Dedifferentiated amniotic fluid mesenchymal stem cell (primary cell): ENCODE results near the gene COX4I2.
"Not testable (repeated sequence)": the region's sequence is repeated elsewhere in the genome, so short reads cannot be mapped to it uniquely, and the experiment has no call there.

ENCODE experiments used
- DNase-seq: peaks from one replicate; pipeline ENCODE4 v3.0.0-alpha.2; 2016; ENCODE audit errors: extremely low spot score

Gene COX4I2

DNA sequence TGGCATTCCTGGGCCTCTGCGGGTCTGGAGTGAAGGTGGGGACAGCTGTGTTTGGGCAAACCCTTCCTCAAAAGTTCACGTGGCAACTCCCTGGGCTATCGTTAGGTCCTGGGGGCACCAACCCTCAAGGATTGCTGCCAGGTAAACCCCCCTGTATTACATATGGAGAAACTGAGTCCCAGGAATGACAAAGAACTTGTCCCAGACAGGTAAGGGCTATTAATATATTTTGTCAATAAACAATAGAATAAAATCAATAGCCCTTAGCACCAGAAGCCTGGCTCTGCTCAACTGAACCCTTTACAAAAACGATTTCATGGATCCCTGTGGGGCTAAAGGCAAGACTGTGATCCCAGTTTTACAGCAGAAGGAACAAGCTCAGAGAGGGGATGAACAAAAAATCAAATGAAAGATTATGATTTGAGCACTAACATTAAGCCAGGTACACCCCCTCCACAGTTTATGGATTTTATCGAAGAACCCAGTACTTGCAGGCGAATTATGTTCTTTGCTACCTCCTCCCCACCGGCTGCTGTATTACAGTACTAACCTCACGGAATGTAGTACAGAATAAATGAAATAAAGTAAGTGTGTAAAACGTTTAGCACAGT, 30.0 kb upstream of the COX4I2 start:
- no peak for DNase-seq

DNA sequence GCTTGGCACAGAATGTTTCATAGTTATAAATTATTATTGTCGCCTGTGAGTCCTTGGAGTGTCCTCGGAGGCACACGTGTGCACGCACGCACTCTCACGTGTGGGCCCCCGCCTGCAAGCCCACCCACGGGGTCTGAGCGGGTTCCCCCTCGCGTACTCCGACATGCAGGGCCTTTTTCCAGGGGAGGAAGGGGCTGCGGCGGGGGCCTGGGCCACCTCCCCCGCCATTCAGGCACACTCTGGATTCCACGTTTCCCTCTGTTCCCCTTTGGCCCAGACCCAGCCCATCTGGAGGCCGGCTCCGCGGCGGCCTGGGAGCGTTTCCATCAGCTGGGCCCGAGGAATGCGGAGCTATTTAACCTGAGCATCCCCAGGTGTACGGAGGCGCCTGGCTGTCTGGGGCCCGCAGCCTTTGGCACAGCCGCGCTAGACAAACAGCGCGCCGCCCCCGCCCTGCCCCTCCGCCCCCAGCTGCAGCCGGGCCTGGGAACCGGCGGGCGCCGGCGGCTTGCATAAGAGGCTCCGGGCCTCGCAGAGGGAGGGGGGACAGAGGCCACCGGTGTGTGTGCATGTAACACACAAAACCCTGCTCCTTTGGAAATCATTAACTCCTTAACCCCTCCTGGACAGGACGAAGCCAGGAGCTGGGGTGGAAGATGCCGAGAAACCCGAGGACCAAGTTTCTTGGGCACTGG, 29.3 kb upstream of the COX4I2 start:
- no peak for DNase-seq

DNA sequence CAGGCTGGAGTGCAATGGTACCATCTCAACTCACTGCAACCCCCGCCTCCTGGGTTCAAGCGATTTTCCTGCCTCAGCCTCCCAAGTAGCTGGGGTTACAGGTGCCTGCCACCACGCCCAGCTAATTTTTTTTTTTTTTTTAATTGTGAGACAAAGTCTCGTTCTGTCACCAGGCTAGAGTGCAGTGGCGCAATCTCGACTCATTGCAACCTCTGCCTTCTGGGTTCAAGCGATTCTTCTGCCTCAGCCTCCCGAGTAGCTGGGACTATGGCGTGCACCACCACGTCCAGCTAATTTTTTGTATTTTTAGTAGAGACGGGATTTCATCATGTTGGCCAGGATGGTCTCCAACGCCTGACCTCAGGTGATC, 25.5 kb upstream of the COX4I2 start:
- not testable (repeated sequence) for DNase-seq

DNA sequence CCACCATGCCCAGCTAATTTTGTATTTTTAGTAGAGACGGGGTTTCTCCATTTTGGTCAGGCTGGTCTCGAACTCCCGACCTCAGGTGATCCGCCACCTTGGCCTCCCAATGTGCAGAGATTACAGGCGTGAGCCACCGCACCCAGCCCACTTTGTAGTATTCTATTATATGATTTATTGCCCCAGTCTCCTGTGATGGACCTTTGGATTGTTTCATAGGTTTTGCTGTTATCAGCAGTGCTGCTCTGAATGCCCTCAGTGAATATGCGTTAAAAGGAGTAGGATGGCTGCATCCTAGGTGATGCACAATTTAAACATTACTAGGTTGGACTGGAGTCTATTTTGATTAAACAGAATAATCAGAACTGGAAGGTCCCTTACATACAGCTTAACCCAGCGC, 22.3 kb upstream of the COX4I2 start:
- DNase-seq = no peak

DNA sequence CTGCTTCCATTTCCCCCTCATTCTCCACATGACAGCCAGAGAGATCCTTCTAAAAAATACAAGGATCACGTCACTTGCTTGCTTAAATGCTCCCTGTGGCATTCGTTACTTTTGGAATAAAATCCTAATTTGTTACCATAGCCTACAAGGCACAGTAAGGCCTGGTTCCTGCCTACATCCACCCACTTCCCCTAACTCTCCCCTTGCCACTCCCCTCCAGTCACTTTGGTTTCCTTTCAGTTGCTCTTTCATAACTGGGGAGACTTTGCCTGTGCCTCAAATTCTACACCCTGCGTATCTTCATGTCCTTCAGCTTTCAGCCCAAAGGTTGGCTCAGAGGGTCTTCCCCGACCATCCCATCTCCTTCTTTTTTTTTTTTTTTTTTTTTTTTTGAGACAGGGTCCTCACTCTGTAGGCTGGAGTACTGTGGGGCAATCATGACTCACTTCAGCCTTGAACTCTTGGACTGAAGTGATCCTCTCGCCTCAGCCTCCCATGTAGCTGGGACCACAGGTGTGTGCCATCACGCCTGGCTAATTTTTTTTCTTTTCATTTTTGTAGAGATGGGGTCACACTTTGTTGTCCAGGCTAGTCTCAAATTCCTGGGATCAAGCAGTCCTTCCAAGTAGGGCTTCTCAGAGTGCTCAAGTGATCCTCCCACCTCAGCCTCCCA, 20.1 kb upstream of the COX4I2 start:
- no peak for DNase-seq

DNA sequence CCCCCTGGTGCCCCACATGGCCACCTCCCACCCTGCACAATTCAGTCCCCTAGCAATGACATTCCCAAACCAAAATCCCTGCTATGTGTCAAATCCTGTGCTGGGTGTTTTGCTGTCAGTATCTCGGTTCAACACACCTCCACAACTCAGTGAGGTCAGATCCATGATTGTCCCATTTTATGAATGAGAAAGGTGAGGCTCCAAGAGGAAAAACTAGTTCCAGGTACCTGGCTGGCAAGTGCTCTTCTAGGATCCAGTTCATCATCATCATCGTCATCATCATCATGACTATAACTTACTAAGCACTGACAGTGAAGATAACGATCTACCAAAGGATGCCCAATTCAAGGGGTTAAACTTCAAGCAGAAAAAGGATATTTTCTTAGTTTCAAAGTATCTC, 17.5 kb upstream of the COX4I2 start:
- DNase-seq = no peak

DNA sequence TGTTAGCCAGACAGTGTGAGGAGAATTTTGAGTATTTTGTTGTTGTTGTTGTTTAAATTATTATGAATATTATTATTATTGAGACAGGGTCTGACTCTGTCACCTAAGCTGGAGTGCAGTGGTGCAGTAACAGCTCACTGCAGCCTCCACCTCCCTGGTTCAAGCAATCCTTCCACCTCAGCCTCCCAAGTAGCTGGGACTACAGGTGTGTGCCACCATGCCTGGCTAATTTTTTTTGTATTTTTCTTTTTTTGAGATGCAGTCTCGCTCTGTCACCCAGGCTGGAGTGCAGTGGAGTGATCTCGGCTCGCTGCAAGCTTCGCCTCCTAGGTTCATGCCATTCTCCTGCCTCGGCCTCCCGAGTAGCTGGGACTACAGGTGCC, 14.6 kb upstream of the COX4I2 start:
- not testable (repeated sequence) for DNase-seq

DNA sequence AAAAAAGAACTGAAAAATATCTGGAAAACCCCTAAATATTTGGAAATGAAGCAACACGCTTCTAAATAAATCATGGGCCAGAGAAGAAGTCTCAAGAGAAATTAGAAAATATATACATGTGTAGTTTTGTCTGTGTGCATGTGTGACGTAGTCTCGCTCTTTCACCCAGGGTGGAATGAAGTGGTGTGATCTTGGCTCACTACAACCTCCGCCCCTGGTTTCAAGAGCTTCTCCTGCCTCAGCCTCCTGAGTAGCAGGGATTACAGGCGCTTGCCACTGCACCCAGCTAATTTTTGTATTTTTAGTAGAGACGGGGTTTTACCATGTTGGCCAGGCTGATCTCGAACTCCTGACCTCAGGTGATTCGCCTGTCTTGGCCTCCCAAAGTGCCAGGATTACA, 11.2 kb upstream of the COX4I2 start:
- not testable (repeated sequence) for DNase-seq

DNA sequence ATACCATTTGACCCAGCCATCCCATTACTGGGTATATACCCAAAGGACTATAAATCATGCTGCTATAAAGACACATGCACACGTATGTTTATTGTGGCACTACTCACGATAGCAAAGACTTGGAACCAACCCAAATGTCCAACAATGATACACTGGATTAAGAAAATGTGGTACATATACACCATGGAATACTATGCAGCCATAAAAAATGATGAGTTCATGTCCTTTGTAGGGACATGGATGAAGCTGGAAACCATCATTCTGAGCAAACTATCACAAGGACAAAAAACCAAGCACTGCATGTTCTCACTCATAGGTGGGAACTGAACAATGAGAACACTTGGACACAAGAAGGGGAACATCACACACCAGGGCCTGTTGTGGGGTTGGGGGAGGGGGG, 9.7 kb upstream of the COX4I2 start:
- DNase-seq = not testable (repeated sequence)

DNA sequence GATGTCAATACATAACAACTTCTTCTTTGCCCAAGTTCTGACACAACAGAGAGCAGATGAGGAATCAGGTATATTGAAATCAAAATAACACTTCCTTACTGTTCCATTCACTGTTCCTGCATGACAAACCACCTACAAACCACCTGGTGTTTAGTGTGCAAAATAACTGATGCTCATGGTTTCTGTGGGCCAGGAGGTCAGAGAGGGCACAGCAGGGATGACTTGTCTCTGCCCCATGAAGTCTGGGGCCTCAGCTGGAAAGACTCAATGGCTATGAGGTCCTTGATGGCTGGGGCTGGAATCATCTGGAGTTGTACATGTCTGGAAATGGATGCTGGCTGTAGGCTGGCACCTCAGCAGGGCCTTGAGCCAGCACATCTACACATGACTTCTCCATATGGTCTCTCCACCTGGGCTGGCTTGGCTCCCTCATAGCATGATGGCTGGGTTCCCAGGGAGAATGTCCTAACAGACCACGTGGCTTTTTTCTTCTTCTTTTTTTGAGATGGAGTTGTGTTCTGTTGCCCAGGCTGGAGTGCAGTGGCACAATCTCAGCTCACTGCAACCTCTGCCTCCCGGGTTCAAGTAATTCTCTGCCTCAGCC, 7.4 kb upstream of the COX4I2 start:
- DNase-seq = no peak

DNA sequence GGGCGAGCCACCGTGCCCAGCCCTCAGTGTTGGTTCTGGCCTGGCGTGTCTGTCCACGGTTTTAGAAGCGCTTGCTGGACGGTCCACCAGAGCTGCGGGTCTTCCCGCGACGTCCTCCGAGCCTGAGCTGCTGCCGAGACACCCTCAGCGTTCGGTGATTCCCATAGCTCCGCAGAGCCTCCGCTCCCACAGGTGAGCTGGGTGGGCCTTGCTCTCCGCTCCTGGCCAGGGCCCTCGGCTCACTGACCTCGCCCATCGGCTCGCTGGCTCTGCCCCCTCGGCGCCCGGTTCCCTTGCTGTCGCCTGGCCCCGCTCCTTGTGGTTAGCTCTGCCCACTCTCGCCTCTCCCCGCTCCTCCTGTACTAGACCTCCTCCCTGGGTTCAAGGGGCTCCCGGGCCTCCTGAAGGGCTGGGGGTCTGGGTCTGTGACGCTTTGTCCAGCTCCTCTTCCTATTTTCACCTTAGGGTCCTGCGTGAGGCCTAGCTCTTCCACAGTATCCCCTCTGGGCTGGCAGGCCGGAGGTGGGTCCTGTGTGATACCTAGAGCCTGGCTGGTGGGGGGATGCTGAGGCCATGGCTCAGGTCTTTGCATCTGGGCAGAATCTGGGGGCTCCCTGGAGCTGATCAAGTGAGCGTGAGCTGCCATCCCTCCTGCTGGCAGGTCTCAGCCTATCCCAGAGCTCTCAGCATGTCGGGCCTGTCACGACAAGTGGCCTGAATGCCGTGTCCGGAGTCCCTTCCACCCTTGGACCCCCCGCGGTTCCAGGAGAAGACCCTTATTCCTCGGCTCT, 5.0 kb upstream of the COX4I2 start:
- DNase-seq = no peak

DNA sequence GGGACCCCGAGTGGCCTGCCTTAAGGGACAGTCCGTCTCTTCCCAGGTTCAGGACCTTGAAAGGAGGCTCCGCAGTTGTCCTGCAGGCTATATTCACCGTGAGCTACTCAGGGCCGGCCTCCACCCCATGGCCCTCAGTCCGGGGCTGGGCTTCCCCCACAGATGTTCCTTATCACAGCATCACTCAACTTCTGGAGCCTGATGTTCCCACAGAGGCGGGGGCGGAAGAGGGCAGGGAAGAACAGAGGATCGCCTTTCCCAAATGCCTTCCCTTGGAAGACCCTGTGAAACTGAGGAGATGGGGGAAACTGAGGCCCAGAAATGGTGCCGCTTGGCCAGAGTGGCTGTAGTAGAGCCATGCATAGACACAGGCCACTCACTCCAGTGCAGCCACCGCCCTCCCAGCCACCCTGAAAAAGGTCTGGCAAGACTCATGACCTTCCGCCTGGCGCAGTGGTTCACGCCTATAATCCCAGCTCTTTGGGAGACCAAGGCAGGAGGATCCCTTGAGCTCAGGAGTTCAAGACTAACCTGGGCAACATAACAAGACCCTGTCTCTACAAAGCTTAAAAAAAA, 4.3 kb upstream of the COX4I2 start:
- DNase-seq = no peak

DNA sequence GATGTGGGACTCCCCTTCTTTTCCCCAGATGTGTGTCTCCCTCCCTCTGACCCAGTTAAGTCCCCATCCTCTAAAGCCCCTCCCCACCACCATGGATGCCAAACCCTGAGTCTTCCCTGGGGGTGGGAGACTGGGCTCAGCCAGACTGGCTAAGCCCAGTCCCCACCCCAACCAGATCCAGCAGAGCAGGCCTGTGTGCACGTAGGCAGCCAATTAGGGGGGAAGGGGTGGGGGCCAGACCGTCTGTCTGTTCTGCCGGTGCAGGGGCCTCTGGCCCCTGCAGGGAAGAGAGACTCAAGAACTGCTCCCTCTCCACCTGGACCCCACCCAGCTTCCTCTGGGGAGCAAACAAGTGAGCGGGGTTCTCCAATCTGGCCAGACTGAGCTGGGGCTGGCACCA, 605 bp downstream of the COX4I2 start:
- DNase-seq = no peak

DNA sequence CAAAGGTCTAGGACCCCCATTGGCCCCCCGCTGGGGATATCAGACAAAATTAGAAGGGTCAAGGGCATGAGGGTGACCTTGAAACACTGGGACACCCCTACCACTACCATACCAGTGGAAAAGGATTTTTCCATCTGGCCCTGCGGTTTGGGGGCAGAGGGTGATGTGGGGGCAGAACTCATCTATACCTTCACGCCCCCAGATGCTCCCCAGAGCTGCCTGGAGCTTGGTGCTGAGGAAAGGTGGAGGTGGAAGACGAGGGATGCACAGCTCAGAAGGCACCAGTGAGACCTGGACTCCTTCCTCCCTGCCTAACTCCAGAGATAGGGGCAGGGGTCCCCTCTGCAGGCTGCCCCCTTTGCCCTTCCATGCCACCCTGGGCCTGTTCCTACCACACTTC, 1.1 kb downstream of the COX4I2 start:
- no peak for DNase-seq

DNA sequence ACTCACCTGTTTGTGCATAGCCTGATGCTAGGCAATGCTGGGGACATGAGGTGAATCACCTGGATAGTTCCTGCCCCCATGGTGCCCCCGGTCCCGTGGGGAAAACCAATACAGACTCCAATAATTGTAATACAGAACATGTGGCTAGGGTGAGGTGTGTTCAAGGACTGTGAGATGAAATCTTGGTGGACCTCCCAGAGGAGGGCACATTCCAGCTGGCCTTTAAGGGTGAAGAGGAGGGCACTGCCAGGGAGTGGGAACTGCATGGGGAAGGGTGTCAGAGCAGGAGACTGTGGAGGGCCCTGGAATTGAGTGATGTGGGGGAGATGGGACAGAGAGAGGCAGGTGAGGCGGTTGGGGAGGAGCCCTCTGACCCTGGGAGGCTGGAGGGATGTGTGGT, 2.5 kb downstream of the COX4I2 start:
- DNase-seq = no peak

DNA sequence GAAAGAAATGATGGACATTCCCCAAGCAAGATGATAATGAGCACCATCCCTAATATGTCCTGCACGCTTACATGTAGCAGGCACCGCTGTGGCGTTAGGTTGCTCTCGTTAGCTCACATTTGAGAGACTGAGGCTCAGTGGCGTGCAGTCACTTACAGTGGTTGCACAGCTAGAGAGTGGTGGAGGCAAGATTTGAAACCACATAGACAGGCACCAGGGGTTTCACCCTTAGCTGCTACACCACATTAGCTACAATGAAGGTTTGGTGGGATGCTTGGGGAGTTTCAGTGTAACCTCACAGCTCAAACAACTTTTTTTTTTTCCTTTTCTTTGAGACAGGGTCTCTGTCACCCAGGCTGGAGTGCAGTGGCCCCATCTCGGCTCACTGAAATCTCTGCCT, 3.7 kb downstream of the COX4I2 start:
- DNase-seq = no peak

DNA sequence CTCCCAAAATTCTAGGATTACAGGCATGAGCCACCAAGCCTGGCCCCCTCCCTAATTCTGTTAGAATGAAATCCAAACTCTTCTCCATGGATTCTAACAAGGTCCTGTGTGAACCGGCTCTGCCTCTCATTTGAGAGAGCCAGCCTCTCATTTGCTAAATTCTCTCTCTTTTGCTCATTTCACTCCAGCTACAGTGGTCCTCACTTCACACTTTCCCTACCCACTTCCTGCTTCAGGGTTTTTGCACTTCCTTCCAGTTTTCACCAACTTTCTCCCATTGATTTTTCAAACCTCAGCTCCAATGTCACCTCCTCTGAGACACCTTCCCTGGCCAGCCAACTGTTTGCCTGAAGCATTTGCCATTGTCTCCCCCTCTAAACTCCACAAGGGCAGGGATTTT, 5.1 kb downstream of the COX4I2 start:
- DNase-seq = no peak

DNA sequence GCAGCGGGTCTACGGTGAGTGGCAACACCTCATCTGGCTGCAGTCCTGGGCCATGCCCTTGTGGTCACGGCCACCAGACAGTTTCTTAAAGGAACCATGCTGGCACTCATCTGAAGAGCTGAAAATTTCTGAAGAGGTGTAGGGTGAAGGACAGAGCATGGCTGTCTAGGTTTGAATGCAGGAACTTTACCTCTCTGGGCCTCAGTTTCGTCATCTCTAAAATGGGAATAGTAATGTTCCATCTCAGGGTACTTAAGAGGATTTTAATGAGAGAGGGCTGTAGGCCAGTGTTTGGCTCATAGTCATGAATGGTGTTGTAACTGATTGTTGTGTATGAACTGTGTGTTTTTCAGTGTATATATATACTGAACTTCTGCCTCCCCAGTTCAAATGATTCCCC, 5.8 kb downstream of the COX4I2 start:
- DNase-seq = no peak

DNA sequence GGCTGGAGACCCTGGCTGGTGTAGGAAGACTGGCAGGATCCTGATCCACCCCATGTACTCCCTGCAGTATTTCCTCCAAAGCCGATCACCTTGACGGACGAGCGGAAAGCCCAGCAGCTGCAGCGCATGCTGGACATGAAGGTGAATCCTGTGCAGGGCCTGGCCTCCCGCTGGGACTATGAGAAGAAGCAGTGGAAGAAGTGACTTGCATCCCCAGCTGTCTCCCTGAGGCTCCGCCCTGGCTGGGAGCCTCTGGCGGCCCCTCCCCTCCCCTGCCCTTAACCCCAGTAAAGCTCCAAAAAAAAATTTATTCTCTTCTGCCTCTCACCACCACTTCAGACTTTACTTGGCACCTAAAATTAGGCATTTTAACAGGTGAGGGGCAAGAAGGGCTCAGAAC, 7.0 kb downstream of the COX4I2 start:
- DNase-seq = no peak

DNA sequence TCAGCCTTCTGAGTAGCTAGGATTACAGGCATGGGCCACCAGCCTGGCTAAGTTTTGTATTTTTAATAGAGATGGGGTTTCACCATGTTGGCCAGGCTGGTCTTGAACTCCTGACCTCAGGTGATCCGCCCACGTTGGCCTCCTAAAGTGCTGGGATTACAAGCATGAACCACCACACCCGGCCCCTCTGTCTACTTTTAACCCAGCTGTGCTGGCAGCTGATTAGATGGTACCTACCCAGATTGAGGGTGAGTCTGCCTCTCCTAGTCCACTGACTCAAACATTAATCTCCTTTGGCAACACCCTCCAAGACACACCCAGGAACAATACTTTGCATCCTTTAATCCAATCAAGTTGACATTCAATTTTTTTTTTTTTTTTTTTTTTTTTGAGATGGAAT, 10.4 kb downstream of the COX4I2 start:
- DNase-seq = not testable (repeated sequence)

DNA sequence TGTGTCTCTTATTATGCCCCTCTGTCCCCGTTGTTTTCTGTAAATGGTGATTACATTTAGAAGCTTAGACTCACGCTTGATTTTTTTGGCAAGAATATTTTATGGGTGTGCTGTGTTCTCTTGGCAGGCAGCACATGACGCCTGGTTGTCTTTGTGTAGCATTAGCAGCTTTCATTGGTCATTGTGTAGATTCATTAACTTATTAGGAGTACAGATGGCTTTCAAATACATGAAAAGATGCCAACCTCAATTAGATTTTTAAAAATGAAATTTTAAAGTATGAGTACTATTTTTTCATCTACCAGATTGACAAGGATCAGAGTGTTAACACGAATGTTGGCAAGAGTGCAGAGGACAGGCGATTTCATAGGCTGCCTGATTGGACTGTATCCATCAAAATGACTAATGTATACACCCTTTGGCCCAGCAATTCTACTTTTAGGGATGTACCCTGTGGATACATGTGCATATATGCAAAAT, 15.2 kb downstream of the COX4I2 start:
- peak; percentile 47 for DNase-seq

DNA sequence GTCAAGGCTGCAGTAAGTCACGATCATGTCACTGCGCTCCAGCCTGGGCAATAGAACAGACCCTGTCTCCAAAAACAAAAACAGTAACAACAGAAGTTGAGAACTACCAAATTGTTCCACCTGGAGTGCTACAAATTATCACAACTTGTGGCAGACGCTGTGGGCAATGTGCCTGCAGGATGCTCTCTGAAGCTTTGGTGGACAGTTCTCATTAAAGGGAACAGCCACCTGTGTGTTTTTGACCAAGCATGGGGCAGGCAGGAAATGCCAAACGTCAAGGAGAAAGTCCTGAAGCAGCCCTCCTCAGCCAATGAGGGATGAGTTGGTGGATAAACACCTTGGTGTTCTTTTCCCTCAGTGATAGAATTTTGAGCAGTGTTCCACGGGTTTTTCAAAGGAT, 15.8 kb downstream of the COX4I2 start:
- DNase-seq = no peak
